GM18505 (cell line): ENCODE results near the gene ING4.

Experiments
- ATAC-seq: cut with Tn5 transposase; IDR thresholded peaks from one replicate; pipeline ENCODE4 v1.9.1; 2021; ENCODE audit not compliant: unreplicated experiment
- POLR2A ChIP-seq: IDR thresholded peaks from 4 replicates; pipeline ENCODE4 v1.6.1; 2011; ENCODE audit warnings: borderline replicate concordance; ENCODE audit not compliant: insufficient read depth, insufficient read length; ENCODE audit errors: extremely low read depth

The ING4 gene

DNA sequence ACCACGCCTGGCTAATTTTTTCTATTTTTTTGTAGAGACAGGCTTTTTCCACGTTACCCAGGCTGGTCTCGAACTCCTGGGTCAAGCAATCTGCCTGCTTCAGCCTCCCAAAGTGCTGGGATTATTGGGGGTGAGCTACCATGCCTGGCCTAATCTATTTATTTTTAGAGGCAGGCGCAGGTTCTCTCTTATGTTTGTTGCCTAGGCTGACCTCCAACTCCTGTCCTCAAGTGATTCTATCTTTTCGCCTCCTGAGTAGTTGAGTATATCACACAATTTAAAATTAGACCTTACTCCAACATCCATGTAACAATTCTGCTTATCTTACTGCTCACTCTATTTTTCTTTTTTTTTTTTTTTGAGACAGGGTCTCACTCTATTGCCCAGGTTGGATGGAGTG lies 8.9 kb downstream of the ING4 start:
- no peak for TF ChIP-seq POLR2A
- no peak for ATAC-seq

GRCh38 chr12:6653342-6653741 lies 9.6 kb downstream of the ING4 start:
- ATAC-seq: no peak
- TF ChIP-seq POLR2A: no peak

GRCh38 chr12:6652391-6652790 lies 10.5 kb downstream of the ING4 start:
- no peak for ATAC-seq
- TF ChIP-seq POLR2A: no peak

GRCh38 chr12:6650832-6651231 lies 12.1 kb downstream of the ING4 start:
- no peak for ATAC-seq
- TF ChIP-seq POLR2A: no peak

- no peak for ATAC-seq
Measured at GRCh38 chr12:6647083-6647604, 15.8 kb downstream of the ING4 start, which contains the start of gene ACRBP. TSS of gene ACRBP (minus strand) at chr12:6647432. CDS start at chr12:6647366, 66 bp downstream.

GRCh38 chr12:6646276-6647082 lies 16.4 kb downstream of the ING4 start:
- ATAC-seq: no peak

More at GRCh38 chr12:6647083-6647604, 15.8 kb downstream of the ING4 start, which contains the start of gene ACRBP:
- TF ChIP-seq POLR2A: peak; percentile 73

DNA sequence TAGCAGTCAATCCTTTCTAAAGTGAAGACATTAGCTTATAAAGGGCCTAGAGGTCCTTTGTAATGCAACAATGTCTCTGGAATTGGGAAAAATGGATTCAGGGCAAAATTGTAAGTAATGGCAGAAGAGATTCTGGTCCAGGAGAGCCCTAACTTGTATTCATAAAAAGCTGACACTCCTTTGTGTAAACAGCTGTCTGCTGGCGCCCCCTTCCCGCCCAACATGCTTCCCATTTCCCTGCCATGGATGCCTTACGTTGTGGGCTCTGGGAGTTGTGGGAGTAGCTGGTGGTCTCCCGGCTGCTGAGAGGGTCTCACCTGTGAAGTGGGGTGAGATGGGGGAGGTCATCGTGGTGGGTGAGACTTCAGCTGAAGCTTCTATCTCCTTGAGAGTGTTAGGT lies 18.0 kb downstream of the ING4 start:
- no peak for TF ChIP-seq POLR2A
- ATAC-seq: no peak

More at GRCh38 chr12:6646276-6647082, 16.4 kb downstream of the ING4 start:
- TF ChIP-seq POLR2A: no peak

GRCh38 chr12:6644257-6644596 lies 18.7 kb downstream of the ING4 start:
- no peak for ATAC-seq
- peak; percentile 36 for TF ChIP-seq POLR2A

- no peak for ATAC-seq
- no peak for TF ChIP-seq POLR2A
Measured at GRCh38 chr12:6643569-6644256, 19.2 kb downstream of the ING4 start.

DNA sequence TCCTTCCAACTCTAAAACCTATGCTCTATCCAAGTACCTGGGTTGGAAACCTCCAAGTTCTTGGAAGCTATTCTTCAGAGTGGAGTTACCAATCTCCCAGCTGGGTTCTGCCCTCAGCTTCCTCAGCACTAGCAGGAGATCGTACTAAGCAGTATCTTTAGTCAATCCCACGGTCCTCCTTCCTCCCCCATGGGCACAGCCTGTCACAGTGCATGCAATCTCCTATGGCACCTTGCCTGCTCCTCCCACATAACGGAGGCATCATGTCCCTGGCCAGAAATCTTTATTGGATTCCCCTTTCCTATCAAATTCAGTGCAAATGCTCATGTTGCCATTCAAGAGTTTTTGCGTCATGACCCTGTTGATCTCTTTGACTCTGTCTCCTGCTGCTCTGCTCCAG lies 21.8 kb downstream of the ING4 start:
- TF ChIP-seq POLR2A: no peak
- ATAC-seq: no peak

GRCh38 chr12:6640497-6640896 lies 22.4 kb downstream of the ING4 start:
- no peak for TF ChIP-seq POLR2A

GRCh38 chr12:6639151-6639801 lies 23.6 kb downstream of the ING4 start:
- TF ChIP-seq POLR2A: no peak
- no peak for ATAC-seq

More at GRCh38 chr12:6640497-6640896, 22.4 kb downstream of the ING4 start:
- ATAC-seq: no peak

DNA sequence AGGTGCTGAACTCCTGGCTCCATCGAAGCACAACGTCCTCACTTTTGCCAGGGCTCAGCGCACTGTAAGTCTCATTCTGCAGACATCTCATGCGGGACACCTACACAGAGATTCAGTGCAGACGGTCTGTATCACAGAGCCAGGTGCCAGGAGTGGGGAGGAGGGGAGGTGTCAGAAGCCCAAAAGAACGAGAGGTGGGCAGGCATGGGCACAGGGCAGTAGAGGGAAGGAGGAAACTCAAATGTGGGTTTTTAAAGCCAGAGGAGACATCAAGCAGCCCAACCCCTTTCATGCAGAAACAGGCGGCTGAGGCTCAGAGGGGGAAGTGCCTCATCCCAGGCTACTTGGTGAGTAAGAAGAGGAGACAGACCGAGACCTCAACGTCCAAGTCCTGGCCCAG lies 24.6 kb downstream of the ING4 start:
- no peak for ATAC-seq
- TF ChIP-seq POLR2A: no peak
